Subcutaneous abdominal adipose tissue (tissue), 5 donors: ENCODE data around the gene CEACAM4.

Experiments
- H3K27ac ChIP-seq: one replicate; pipeline ENCODE4 v1.7.0; 2013; ENCODE audit warnings: low read depth, mild to moderate bottlenecking, inconsistent platforms, low read length, moderate library complexity
- H3K27me3 ChIP-seq, 5 donors: one replicate each; pipeline ENCODE4 v1.7.0; 2013; ENCODE audit warnings: low read length in 5 of 5, inconsistent platforms in 1 of 5; ENCODE audit not compliant: control insufficient read depth in 5 of 5, insufficient read depth in 4 of 5
- H3K36me3 ChIP-seq, 5 donors: one replicate each; pipeline ENCODE4 v1.7.0; 2013; ENCODE audit warnings: low read length in 5 of 5; ENCODE audit not compliant: control insufficient read depth in 5 of 5, insufficient read depth in 5 of 5
- H3K4me1 ChIP-seq, 5 donors: one replicate each; pipeline ENCODE4 v1.7.0; 2013; ENCODE audit warnings: low read length in 5 of 5, mild to moderate bottlenecking in 3 of 5, moderate library complexity in 1 of 5; ENCODE audit not compliant: control insufficient read depth in 5 of 5, insufficient read depth in 5 of 5
- H3K4me3 ChIP-seq, 5 donors: one replicate each; pipeline ENCODE4 v1.7.0; 2013; ENCODE audit warnings: low read length in 5 of 5, low read depth in 1 of 5
- H3K9ac ChIP-seq, 5 donors: one replicate each; pipeline ENCODE4 v1.7.0; 2013; ENCODE audit warnings: low read length in 5 of 5, mild to moderate bottlenecking in 4 of 5, moderate library complexity in 3 of 5
- H3K9me3 ChIP-seq, 5 donors: one replicate each; pipeline ENCODE4 v1.7.0; 2013; ENCODE audit warnings: low read length in 5 of 5; ENCODE audit not compliant: control insufficient read depth in 5 of 5
- donor health status: healthy.
- donor health status: healthy.
- donor health status: healthy.
- donor health status: healthy.
- donor health status: healthy.

CEACAM4 gene

DNA sequence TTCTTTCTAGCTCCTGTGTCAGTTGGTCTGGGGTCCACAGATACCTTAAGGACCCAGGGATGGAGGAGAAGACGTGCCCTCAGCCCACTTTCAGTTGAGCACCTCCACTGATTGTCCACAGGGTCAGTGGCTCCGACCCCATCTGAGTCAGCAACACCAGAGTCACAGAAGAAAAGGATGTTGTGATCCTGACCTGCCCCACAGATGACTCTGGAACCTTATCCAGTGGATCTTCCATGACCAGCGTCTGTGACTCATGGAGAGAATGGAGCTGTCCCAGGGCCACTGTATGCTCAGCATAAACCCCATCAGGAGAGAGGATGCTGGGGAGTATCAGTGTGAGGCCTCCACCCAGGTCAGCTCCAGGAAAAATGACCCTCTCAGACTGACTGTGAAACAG is 22.0 kb downstream of the CEACAM4 start:
- no peaks in the 10 kb centered on the region for H3K36me3 ChIP-seq
- no peaks in the 10 kb centered on the region for H3K9me3 ChIP-seq
- no peak overlapping the region for H3K4me3 ChIP-seq
- H3K27ac ChIP-seq = no peak overlapping the region
- peaks cover 0 to 10% (median 4%) of the 10 kb centered on the region in 5 donors for H3K27me3 ChIP-seq
- H3K4me1 ChIP-seq = no peaks in the 10 kb centered on the region
- H3K9ac ChIP-seq = no peak overlapping the region

DNA sequence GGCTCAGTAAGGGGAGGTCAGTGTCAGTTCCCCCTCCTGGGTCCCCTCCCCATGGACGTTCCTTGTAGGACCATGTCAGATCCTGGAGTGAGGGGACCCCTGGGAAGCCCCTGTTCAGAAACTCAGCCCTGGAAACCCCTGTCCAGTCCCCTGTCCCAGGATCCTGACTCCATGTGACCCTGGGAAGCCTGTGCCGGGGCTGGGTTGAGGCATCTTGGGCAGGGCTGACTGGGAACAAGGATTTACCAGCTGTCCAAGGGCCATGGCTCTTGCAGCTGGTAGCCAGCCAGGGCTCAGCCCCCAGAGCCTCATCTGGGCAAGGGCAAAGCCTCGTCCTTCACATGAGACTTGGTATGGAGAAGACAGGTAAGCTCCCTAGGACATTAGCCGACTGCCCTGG is 25.1 kb downstream of the CEACAM4 start:
- Histone ChIP-seq H3K4me1 (peaks cover 0 to 4% (median 0%) of the 10 kb centered on the region in 5 donors), H3K27ac (no peak overlapping the region), H3K9ac (no peak overlapping the region), H3K4me3 (no peak overlapping the region), H3K9me3 (no peaks in the 10 kb centered on the region), H3K27me3 (peaks cover 0 to 11% (median 4%) of the 10 kb centered on the region in 5 donors), H3K36me3 (no peaks in the 10 kb centered on the region)

DNA sequence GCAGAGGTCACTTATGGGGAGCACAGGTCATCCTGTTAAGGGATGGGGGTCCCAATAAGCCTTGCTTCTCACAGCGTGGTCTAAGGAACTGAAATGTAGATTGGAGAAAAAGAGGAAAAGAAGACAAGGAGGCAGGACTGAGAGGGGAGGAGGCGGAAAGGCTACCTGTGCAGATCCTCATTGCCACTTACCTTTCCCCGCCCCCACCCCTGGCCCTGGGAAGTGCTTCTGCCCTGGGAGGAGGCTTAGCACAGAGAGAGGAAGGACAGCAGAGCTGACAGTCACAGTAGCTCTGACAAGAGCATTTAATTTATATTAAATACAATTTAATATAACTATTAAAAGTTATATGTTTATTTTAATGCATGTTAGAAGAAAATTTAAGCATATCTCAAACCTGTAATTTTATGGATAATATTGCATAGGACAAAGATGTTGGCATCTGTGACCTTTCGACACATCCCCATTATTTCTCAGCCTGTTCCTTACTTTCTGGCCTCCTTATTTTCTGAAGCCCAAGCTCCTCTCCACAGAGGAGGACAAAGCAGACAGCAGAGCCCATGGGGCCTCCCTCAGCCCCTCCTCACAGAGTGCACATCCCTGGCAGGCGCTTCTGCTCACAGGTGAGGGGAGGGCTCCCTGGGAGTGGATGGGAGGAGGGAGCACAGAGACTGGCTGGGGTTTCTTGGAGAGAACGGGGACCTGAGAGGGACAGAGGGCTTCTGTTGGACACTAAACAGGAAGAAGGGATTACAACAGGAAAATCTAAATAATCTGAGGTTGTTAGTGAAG is 27.5 kb downstream of the CEACAM4 start:
- H3K9me3 ChIP-seq = no peaks in the 10 kb centered on the region
- no peaks in the 10 kb centered on the region for H3K36me3 ChIP-seq
- peaks cover 0 to 4% (median 0%) of the 10 kb centered on the region in 5 donors for H3K4me1 ChIP-seq
- H3K9ac ChIP-seq = no peak overlapping the region
- H3K27ac ChIP-seq = no peak overlapping the region
- H3K27me3 ChIP-seq = peaks cover 3 to 9% (median 6%) of the 10 kb centered on the region in 5 donors
- no peak overlapping the region for H3K4me3 ChIP-seq

DNA sequence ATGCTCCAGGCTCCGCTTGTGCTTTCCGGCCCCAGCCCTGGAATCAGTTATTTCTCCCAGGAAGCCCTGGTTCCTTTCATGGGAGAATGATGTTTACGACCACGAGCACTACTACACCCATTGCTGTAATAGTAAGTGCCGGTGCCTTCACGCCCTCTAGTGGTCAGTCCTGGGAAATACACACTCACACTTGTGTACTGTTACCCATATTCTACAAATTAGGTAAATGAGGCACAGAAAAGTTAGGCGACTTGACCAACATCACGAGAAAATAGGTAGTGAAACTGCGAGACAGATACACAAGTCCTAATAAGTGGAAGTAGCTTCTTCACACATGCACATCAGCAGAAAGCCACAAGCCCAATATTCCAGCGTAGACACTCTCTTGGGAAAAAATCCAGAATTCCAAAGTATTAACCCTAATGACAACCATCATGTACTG is 29.3 kb downstream of the CEACAM4 start:
- Histone ChIP-seq H3K27ac (no peak overlapping the region), H3K4me3 (no peak overlapping the region), H3K27me3 (peaks cover 3 to 9% (median 6%) of the 10 kb centered on the region in 5 donors), H3K9ac (no peak overlapping the region), H3K4me1 (peaks cover 0 to 4% (median 0%) of the 10 kb centered on the region in 5 donors), H3K36me3 (no peaks in the 10 kb centered on the region), H3K9me3 (no peaks in the 10 kb centered on the region)

DNA sequence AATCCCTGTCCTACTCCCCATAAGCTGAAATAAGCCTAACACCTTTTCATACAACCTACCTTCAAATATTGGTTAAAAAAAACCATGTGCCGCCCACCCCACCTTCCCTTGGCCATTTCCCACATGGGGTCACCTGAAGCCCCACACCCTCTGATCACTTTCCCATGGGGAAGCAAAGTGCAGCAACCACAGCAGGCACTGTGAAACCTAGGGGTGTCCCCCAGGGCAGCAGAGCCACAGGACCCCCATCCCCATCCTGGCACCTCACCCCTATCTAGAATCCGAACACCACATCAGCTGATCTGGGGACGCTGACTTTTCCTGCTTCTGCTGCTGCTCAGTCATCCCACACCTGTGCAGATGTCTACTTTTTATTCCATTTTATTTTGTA is 31.0 kb downstream of the CEACAM4 start:
- Histone ChIP-seq H3K9me3 (peaks cover 0 to 3% (median 0%) of the 10 kb centered on the region in 5 donors), H3K4me3 (no peak overlapping the region), H3K27me3 (peaks cover 0 to 14% (median 9%) of the 10 kb centered on the region in 5 donors)

DNA sequence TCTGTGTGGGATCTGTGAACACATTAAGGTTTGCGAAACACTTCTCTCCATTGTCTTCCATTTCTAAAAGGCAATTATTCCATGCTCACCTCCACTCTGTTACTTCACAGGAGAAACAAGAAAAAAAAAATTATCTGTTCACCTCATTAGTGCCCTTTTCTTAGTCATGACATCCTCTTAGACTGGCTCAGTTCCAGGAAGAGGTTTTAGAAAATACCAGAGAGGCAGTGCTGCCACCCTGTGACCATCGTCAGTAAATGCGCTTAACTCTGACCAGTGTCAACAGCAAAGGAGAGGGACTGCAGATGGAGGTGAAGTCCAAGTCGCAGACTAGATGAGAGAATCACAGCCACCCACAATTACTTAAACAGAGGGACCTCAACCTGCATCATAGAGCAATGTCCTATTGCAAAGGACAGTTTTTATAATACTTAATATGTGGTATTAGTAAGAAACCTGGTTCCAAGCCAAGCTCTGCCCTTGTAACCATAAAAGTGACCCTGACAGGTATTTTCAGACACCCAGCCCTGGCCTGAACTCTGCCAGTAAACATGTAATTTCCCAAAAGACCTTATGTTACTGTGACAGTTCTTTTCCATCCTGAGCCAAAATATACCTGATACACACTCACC is 31.5 kb downstream of the CEACAM4 start:
- Histone ChIP-seq H3K4me3 (no peak overlapping the region), H3K9ac (no peak overlapping the region), H3K27me3 (peaks cover 0 to 14% (median 9%) of the 10 kb centered on the region in 5 donors), H3K9me3 (peaks cover 0 to 3% (median 0%) of the 10 kb centered on the region in 5 donors), H3K27ac (no peak overlapping the region), H3K36me3 (no peaks in the 10 kb centered on the region), H3K4me1 (peaks cover 0 to 4% (median 0%) of the 10 kb centered on the region in 5 donors)

More for the DNA sequence above, 31.0 kb downstream of the CEACAM4 start:
- Histone ChIP-seq H3K27ac (no peak overlapping the region), H3K9ac (no peak overlapping the region), H3K4me1 (peaks cover 0 to 4% (median 0%) of the 10 kb centered on the region in 5 donors), H3K36me3 (no peaks in the 10 kb centered on the region)

DNA sequence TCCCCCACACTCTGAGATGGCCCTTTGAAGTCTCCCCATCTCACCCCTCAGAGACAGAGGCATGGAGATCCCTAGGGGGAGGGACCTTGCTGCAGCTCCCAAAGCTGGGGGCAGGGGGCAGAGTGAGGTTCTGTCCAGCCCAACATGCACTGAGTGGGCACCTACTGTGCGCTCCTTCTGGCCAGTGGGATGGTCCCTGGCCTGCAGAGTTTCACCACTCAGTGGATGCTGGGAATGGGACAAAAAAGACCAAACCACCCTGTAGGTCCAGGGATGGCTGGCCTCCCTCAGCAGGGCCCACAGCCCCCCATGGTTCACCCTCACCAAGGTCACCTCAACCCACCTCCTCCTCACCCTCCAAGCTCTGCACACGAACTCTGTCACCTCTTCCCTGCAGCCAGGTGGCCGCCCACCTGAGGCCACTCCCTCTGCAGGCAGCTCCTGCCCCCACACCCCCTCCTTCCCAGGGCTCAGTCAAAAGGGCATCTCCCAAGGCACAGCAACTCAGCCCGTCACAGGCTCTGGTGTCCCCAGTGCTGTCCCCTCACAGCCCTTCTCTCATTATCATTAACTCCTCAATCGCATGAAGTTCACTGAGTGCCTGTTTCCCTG is 34.8 kb downstream of the CEACAM4 start:
- no peaks in the 10 kb centered on the region for H3K4me1 ChIP-seq
- H3K9me3 ChIP-seq = peaks cover 0 to 3% (median 0%) of the 10 kb centered on the region in 5 donors
- no peaks in the 10 kb centered on the region for H3K36me3 ChIP-seq
- H3K27ac ChIP-seq = no peak overlapping the region
- H3K4me3 ChIP-seq = no peak overlapping the region
- H3K27me3 ChIP-seq = peaks cover 8 to 24% (median 9%) of the 10 kb centered on the region in 5 donors
- no peak overlapping the region for H3K9ac ChIP-seq

DNA sequence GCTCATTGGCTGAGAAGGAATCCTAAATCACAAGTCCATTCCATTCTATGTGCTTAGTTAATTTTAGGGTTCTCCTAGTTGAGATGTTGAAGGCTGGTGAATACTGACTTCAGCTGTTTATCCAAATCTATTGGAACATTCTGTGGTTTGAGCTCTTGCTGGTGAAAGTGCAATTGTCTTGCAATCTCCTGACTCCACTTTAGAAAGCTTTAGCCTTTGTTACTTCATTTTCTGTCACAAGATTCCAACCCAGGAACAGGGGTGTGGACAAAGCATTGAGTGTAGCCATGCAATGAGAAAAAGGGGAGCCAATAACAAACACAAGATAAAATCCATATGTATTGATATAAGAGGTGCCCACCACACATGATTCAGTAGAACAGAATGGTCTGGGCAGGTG is 35.9 kb downstream of the CEACAM4 start:
- Histone ChIP-seq H3K27ac (no peak overlapping the region), H3K27me3 (peaks cover 5 to 21% (median 8%) of the 10 kb centered on the region in 5 donors), H3K4me3 (no peak overlapping the region), H3K9ac (no peak overlapping the region), H3K4me1 (no peaks in the 10 kb centered on the region), H3K36me3 (peaks cover 0 to 5% (median 0%) of the 10 kb centered on the region in 5 donors), H3K9me3 (peaks cover 0 to 3% (median 0%) of the 10 kb centered on the region in 5 donors)

DNA sequence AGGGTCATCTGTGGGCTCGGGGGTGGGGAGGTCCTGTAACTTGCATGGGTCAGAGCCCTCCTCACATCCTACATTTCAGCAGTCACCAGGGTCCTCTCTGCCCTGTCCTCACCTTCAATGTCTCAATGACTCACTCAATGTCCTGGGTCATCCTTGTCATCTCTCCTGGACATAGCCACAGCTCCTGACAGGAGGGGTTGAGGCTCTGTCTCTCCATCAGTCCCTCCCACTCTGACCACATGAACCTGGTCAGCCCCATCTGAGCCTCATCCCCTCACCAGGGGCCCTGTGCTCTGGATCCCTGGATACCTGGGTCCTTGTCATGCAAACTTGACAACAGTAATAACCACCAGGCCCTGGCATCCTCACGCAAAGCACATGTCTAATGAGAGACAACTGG is 37.5 kb downstream of the CEACAM4 start:
- H3K4me3 ChIP-seq = no peak overlapping the region
- H3K27ac ChIP-seq = no peak overlapping the region
- peaks cover 0 to 3% (median 0%) of the 10 kb centered on the region in 5 donors for H3K9me3 ChIP-seq
- peaks cover 6 to 21% (median 8%) of the 10 kb centered on the region in 5 donors for H3K27me3 ChIP-seq
- peaks cover 0 to 16% (median 0%) of the 10 kb centered on the region in 5 donors for H3K36me3 ChIP-seq
- no peak overlapping the region for H3K9ac ChIP-seq
- no peaks in the 10 kb centered on the region for H3K4me1 ChIP-seq
